ENCODE data around the gene DAPK2.

The DAPK2 gene

GRCh38 chr15:63860555-63860954, 185.7 kb downstream of the DAPK2 start:
- TF ChIP-seq FOXP2 (optimal IDR thresholded peaks at IDR 0.05; ENCODE audit: borderline replicate concordance, extremely low read depth, extremely low read length, insufficient read depth) (no peak), SIN3A (IDR thresholded peaks at IDR 0.05; ENCODE audit: borderline replicate concordance, insufficient read depth, low read length) (no peak), POLR2AphosphoS5 (IDR thresholded peaks at IDR 0.05; ENCODE audit: low read depth, low read length) (no peak), TAF1 (IDR thresholded peaks at IDR 0.05; ENCODE audit: borderline replicate concordance, insufficient read depth, low read length) (no peak)
- TF ChIP-seq, protein P1, sequence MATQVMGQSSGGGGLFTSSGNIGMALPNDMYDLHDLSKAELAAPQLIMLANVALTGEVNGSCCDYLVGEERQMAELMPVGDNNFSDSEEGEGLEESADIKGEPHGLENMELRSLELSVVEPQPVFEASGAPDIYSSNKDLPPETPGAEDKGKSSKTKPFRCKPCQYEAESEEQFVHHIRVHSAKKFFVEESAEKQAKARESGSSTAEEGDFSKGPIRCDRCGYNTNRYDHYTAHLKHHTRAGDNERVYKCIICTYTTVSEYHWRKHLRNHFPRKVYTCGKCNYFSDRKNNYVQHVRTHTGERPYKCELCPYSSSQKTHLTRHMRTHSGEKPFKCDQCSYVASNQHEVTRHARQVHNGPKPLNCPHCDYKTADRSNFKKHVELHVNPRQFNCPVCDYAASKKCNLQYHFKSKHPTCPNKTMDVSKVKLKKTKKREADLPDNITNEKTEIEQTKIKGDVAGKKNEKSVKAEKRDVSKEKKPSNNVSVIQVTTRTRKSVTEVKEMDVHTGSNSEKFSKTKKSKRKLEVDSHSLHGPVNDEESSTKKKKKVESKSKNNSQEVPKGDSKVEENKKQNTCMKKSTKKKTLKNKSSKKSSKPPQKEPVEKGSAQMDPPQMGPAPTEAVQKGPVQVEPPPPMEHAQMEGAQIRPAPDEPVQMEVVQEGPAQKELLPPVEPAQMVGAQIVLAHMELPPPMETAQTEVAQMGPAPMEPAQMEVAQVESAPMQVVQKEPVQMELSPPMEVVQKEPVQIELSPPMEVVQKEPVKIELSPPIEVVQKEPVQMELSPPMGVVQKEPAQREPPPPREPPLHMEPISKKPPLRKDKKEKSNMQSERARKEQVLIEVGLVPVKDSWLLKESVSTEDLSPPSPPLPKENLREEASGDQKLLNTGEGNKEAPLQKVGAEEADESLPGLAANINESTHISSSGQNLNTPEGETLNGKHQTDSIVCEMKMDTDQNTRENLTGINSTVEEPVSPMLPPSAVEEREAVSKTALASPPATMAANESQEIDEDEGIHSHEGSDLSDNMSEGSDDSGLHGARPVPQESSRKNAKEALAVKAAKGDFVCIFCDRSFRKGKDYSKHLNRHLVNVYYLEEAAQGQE (IDR thresholded peaks at IDR 0.05; ENCODE audit: insufficient read depth in 1 of 2, low read depth in 2 of 2, low read length in 2 of 2), result no peak

DNA sequence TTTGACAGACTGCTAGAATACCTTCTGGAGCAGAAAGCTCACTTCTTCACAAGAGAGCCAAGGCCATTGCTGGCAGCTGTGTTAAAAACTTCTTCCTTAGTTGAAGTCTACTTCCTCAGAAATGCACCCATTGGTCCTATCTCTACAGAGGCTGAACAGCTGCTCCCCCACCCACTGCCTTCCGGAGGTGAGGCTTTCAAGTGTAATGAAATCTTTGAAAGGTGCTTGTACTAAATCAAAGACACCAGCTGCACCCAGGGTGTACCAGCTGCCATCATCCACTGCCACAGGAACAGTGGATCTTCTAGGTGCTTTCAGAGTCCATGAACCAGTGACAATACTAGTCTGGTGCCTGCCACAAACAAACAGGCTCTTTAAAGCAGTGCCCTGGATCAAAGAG, 186.1 kb downstream of the DAPK2 start:
- TF ChIP-seq POLR2AphosphoS5 (IDR thresholded peaks at IDR 0.05; ENCODE audit: low read depth, low read length) (no peak), FOXP2 (optimal IDR thresholded peaks at IDR 0.05; ENCODE audit: borderline replicate concordance, extremely low read depth, extremely low read length, insufficient read depth) (no peak), TAF1 (IDR thresholded peaks at IDR 0.05; ENCODE audit: borderline replicate concordance, insufficient read depth, low read length) (no peak), SIN3A (IDR thresholded peaks at IDR 0.05; ENCODE audit: borderline replicate concordance, insufficient read depth, low read length) (no peak)
- TF ChIP-seq, protein P1 (IDR thresholded peaks at IDR 0.05; ENCODE audit: insufficient read depth in 1 of 2, low read depth in 2 of 2, low read length in 2 of 2), result no peak

GRCh38 chr15:63858881-63859280, 187.4 kb downstream of the DAPK2 start:
- TF ChIP-seq SIN3A (IDR thresholded peaks at IDR 0.05; ENCODE audit: borderline replicate concordance, insufficient read depth, low read length), result no peak
- TF ChIP-seq, protein P1 (IDR thresholded peaks at IDR 0.05; ENCODE audit: insufficient read depth in 1 of 2, low read depth in 2 of 2, low read length in 2 of 2), result no peak
- TF ChIP-seq TAF1 (IDR thresholded peaks at IDR 0.05; ENCODE audit: borderline replicate concordance, insufficient read depth, low read length), result no peak
- TF ChIP-seq FOXP2 (optimal IDR thresholded peaks at IDR 0.05; ENCODE audit: borderline replicate concordance, extremely low read depth, extremely low read length, insufficient read depth), result no peak
- TF ChIP-seq POLR2AphosphoS5 (IDR thresholded peaks at IDR 0.05; ENCODE audit: low read depth, low read length), result no peak

- TF ChIP-seq POLR2AphosphoS5 (IDR thresholded peaks at IDR 0.05; ENCODE audit: low read depth, low read length), result no peak
- TF ChIP-seq SIN3A (IDR thresholded peaks at IDR 0.05; ENCODE audit: borderline replicate concordance, insufficient read depth, low read length), result no peak
- TF ChIP-seq FOXP2 (optimal IDR thresholded peaks at IDR 0.05; ENCODE audit: borderline replicate concordance, extremely low read depth, extremely low read length, insufficient read depth), result no peak
- TF ChIP-seq, protein P1 (IDR thresholded peaks at IDR 0.05; ENCODE audit: insufficient read depth in 1 of 2, low read depth in 2 of 2, low read length in 2 of 2), result no peak
- TF ChIP-seq TAF1 (IDR thresholded peaks at IDR 0.05; ENCODE audit: borderline replicate concordance, insufficient read depth, low read length), result no peak
Observed at GRCh38 chr15:63858448-63858847, 187.8 kb downstream of the DAPK2 start.

- TF ChIP-seq SIN3A (IDR thresholded peaks at IDR 0.05; ENCODE audit: borderline replicate concordance, insufficient read depth, low read length) (no peak), FOXP2 (optimal IDR thresholded peaks at IDR 0.05; ENCODE audit: borderline replicate concordance, extremely low read depth, extremely low read length, insufficient read depth) (no peak), POLR2AphosphoS5 (IDR thresholded peaks at IDR 0.05; ENCODE audit: low read depth, low read length) (no peak), TAF1 (IDR thresholded peaks at IDR 0.05; ENCODE audit: borderline replicate concordance, insufficient read depth, low read length) (no peak)
- TF ChIP-seq, protein P1 (IDR thresholded peaks at IDR 0.05; ENCODE audit: insufficient read depth in 1 of 2, low read depth in 2 of 2, low read length in 2 of 2), result no peak
Observed at GRCh38 chr15:63857461-63857856, 188.8 kb downstream of the DAPK2 start.

Measured in PFSK-1 (cell line).